ENCODE results near the gene SIGLEC15. TPM values are rescaled to one million over a fixed set of nuclear protein-coding genes. Genes with fewer than 3 reads are reported as not detected.

Gene SIGLEC15
- total RNA-seq, 1 experiment from 2014 or later: 0.92 TPM

GRCh38 chr18:45801416-45802004 is 24.0 kb upstream of the SIGLEC15 start:
- TF ChIP-seq CTCF (conservative IDR thresholded peaks at IDR 0.05; ENCODE audit: low read depth, low read length): no peak
- TF ChIP-seq EZH2 (IDR thresholded peaks at IDR 0.05; ENCODE audit: borderline replicate concordance, low read depth, low read length, poor library complexity, severe bottlenecking): no peak
- no TSS peak for BruUV-seq (replicated peaks)
- peaks cover 7% of the 10 kb centered on the region for H3K9me3 ChIP-seq (ENCODE audit: low read depth, low read length, poor library complexity, severe bottlenecking)
- ChIA-PET CTCF (no interaction called here), POLR2A (ENCODE audit: low non-redundant PET) (no interaction called here)
- DNase-seq (ENCODE audit: low spot score): no peak
- no peak overlapping the region for H3K27ac ChIP-seq (ENCODE audit: low read depth, low read length, poor library complexity, severe bottlenecking)
- H3K4me1 ChIP-seq (ENCODE audit: insufficient read depth, low read length, poor library complexity, severe bottlenecking): no peaks in the 10 kb centered on the region
- no peaks in the 10 kb centered on the region for H3K27me3 ChIP-seq (replicated peaks; ENCODE audit: insufficient read depth, low read depth, low read length, poor library complexity)
- intact Hi-C loops (cut with micrococcal nuclease; ENCODE audit: unreplicated experiment): no loop called here
- no peak overlapping the region for H3K4me3 ChIP-seq (ENCODE audit: low read depth, low read length, poor library complexity, severe bottlenecking)
- H3K36me3 ChIP-seq (ENCODE audit: insufficient read depth, low read length, poor library complexity, severe bottlenecking): no peaks in the 10 kb centered on the region

- ChIA-PET CTCF (no interaction called here), POLR2A (ENCODE audit: low non-redundant PET) (no interaction called here)
- peaks cover 7% of the 10 kb centered on the region for H3K9me3 ChIP-seq (ENCODE audit: low read depth, low read length, poor library complexity, severe bottlenecking)
- TF ChIP-seq CTCF (conservative IDR thresholded peaks at IDR 0.05; ENCODE audit: low read depth, low read length): no peak
- no peak for TF ChIP-seq EZH2 (IDR thresholded peaks at IDR 0.05; ENCODE audit: borderline replicate concordance, low read depth, low read length, poor library complexity, severe bottlenecking)
- no peak for DNase-seq (ENCODE audit: low spot score)
- intact Hi-C loops (cut with micrococcal nuclease; ENCODE audit: unreplicated experiment): no loop called here
- no TSS peak for BruUV-seq (replicated peaks)
- no peak overlapping the region for H3K27ac ChIP-seq (ENCODE audit: low read depth, low read length, poor library complexity, severe bottlenecking)
- H3K4me1 ChIP-seq (ENCODE audit: insufficient read depth, low read length, poor library complexity, severe bottlenecking): no peaks in the 10 kb centered on the region
- H3K27me3 ChIP-seq (replicated peaks; ENCODE audit: insufficient read depth, low read depth, low read length, poor library complexity): no peaks in the 10 kb centered on the region
- H3K4me3 ChIP-seq (ENCODE audit: low read depth, low read length, poor library complexity, severe bottlenecking): no peak overlapping the region
- no peaks in the 10 kb centered on the region for H3K36me3 ChIP-seq (ENCODE audit: insufficient read depth, low read length, poor library complexity, severe bottlenecking)
Observed at GRCh38 chr18:45802814-45803492, 22.5 kb upstream of the SIGLEC15 start.

GRCh38 chr18:45805551-45805950 is 19.9 kb upstream of the SIGLEC15 start:
- DNase-seq (ENCODE audit: low spot score): no peak
- H3K27ac ChIP-seq (ENCODE audit: low read depth, low read length, poor library complexity, severe bottlenecking): no peak overlapping the region
- H3K9me3 ChIP-seq (ENCODE audit: low read depth, low read length, poor library complexity, severe bottlenecking): peaks cover 7% of the 10 kb centered on the region
- no peak overlapping the region for H3K4me3 ChIP-seq (ENCODE audit: low read depth, low read length, poor library complexity, severe bottlenecking)
- POLR2A ChIA-PET (ENCODE audit: low non-redundant PET): no interaction called here
- intact Hi-C loops (cut with micrococcal nuclease; ENCODE audit: unreplicated experiment): no loop called here
- BruUV-seq (replicated peaks): no TSS peak
- H3K36me3 ChIP-seq (ENCODE audit: insufficient read depth, low read length, poor library complexity, severe bottlenecking): no peaks in the 10 kb centered on the region
- no peaks in the 10 kb centered on the region for H3K27me3 ChIP-seq (replicated peaks; ENCODE audit: insufficient read depth, low read depth, low read length, poor library complexity)
- TF ChIP-seq CTCF (conservative IDR thresholded peaks at IDR 0.05; ENCODE audit: low read depth, low read length) (no peak), EZH2 (IDR thresholded peaks at IDR 0.05; ENCODE audit: borderline replicate concordance, low read depth, low read length, poor library complexity, severe bottlenecking) (no peak)
- no peaks in the 10 kb centered on the region for H3K4me1 ChIP-seq (ENCODE audit: insufficient read depth, low read length, poor library complexity, severe bottlenecking)
- CTCF ChIA-PET: no interaction called here

Measured in A673 (cell line).